Measurements from ENCODE around the gene MYOG. TPM values are rescaled to one million over a fixed set of nuclear protein-coding genes. Genes with fewer than 3 reads are reported as not detected.

Gene MYOG
- total RNA-seq, 3 donors from 2014 or later (not counting 1 experiment from before 2014, with no cell fraction given): not detected

- Histone ChIP-seq H3K4me1 (ENCODE audit: control insufficient read depth, insufficient read depth, low read length) (peaks cover 16% of the 10 kb centered on the region), H3K9me3 (ENCODE audit: control insufficient read depth, insufficient read depth, low read length) (no peaks in the 10 kb centered on the region), H3K27me3 (ENCODE audit: control insufficient read depth, insufficient read depth, low read length) (no peaks in the 10 kb centered on the region), H3K36me3 (ENCODE audit: control insufficient read depth, insufficient read depth, low read length) (no peaks in the 10 kb centered on the region), H3K4me3 (ENCODE audit: low read length) (no peak overlapping the region), H3K27ac (ENCODE audit: low read length) (no peak overlapping the region)
- DNase-seq (no peak), ATAC-seq (no peak)
- TF ChIP-seq CTCF (IDR thresholded peaks at IDR 0.05): no peak
- H3K27ac Mint-ChIP-seq: no peak overlapping the region
- no peak overlapping the region for H3K4me3 Mint-ChIP-seq
- 91% methylated on average over 6 of the region's 6 CpGs for WGBS (ENCODE audit: insufficient coverage)
- intact Hi-C loops (cut with micrococcal nuclease): no loop called here
- H3K36me3 Mint-ChIP-seq: no peaks in the 10 kb centered on the region
- H3K27me3 Mint-ChIP-seq (ENCODE audit: low read depth in 2 of 2): peaks cover 12 to 34% of the 10 kb centered on the region in 2 donors
- H3K9me3 Mint-ChIP-seq: no peaks in the 10 kb centered on the region
- peaks cover 0 to 5% of the 10 kb centered on the region in 2 donors for H3K4me1 Mint-ChIP-seq
Observed at GRCh38 chr1:203056516-203056915, 29.3 kb downstream of the MYOG start.

DNA sequence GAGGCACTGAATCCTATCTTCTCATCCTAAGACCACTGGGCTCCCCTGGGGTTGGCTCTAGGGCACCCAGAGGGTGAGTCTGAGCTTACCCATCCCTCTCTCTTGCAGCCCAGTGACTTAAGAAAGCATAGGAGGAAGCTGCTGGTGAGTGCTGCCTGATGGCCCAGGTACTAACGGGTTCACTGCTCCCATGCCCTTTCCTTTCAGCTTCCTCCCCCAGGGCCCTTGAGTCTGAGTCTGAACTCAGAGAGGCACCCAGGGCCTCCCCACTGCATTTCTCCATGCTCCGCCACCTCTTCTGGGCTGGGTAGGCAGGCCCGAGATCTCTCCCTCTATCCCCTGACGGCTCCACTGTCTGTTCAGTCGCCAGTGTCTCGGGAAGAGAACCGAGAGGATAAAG, 29.8 kb downstream of the MYOG start:
- Histone ChIP-seq H3K36me3 (ENCODE audit: control insufficient read depth, insufficient read depth, low read length) (no peaks in the 10 kb centered on the region), H3K4me1 (ENCODE audit: control insufficient read depth, insufficient read depth, low read length) (peaks cover 16% of the 10 kb centered on the region), H3K27me3 (ENCODE audit: control insufficient read depth, insufficient read depth, low read length) (no peaks in the 10 kb centered on the region), H3K27ac (ENCODE audit: low read length) (no peak overlapping the region), H3K9me3 (ENCODE audit: control insufficient read depth, insufficient read depth, low read length) (no peaks in the 10 kb centered on the region), H3K4me3 (ENCODE audit: low read length) (no peak overlapping the region)
- H3K9me3 Mint-ChIP-seq: no peaks in the 10 kb centered on the region
- intact Hi-C loops (cut with micrococcal nuclease): no loop called here
- H3K27me3 Mint-ChIP-seq (ENCODE audit: low read depth in 2 of 2): peaks cover 15 to 39% of the 10 kb centered on the region in 2 donors
- no peaks in the 10 kb centered on the region for H3K36me3 Mint-ChIP-seq
- TF ChIP-seq CTCF (IDR thresholded peaks at IDR 0.05): no peak
- 92% methylated on average over 7 of the region's 7 CpGs for WGBS (ENCODE audit: insufficient coverage)
- peaks cover 0 to 5% of the 10 kb centered on the region in 2 donors for H3K4me1 Mint-ChIP-seq
- no peak overlapping the region for H3K4me3 Mint-ChIP-seq
- no peak for ATAC-seq
- H3K27ac Mint-ChIP-seq: no peak overlapping the region
- DNase-seq: no peak

- peaks cover 16% of the 10 kb centered on the region for H3K4me1 ChIP-seq (ENCODE audit: control insufficient read depth, insufficient read depth, low read length)
- Mint-ChIP-seq H3K9me3 (no peaks in the 10 kb centered on the region), H3K4me3 (no peak overlapping the region), H3K4me1 (peaks cover 0 to 5% of the 10 kb centered on the region in 2 donors), H3K27ac (no peak overlapping the region), H3K27me3 (ENCODE audit: low read depth in 2 of 2) (peaks cover 15 to 42% of the 10 kb centered on the region in 2 donors), H3K36me3 (no peaks in the 10 kb centered on the region)
- H3K27ac ChIP-seq (ENCODE audit: low read length): no peak overlapping the region
- TF ChIP-seq CTCF (IDR thresholded peaks at IDR 0.05): no peak
- WGBS (ENCODE audit: insufficient coverage): 94% methylated on average over 24 of the region's 24 CpGs
- ATAC-seq: no peak
- no peak overlapping the region for H3K4me3 ChIP-seq (ENCODE audit: low read length)
- intact Hi-C loops (cut with micrococcal nuclease): no loop called here
- H3K9me3 ChIP-seq (ENCODE audit: control insufficient read depth, insufficient read depth, low read length): no peaks in the 10 kb centered on the region
- no peaks in the 10 kb centered on the region for H3K36me3 ChIP-seq (ENCODE audit: control insufficient read depth, insufficient read depth, low read length)
- DNase-seq: no peak
- H3K27me3 ChIP-seq (ENCODE audit: control insufficient read depth, insufficient read depth, low read length): no peaks in the 10 kb centered on the region
Observed at GRCh38 chr1:203055161-203055799, 30.5 kb downstream of the MYOG start.

GRCh38 chr1:203054642-203055041, 31.2 kb downstream of the MYOG start:
- ATAC-seq (no peak), DNase-seq (no peak)
- TF ChIP-seq CTCF (IDR thresholded peaks at IDR 0.05): no peak
- 97% methylated on average over 3 of the region's 5 CpGs for WGBS (ENCODE audit: insufficient coverage)
- Mint-ChIP-seq H3K27me3 (ENCODE audit: low read depth in 2 of 2) (peaks cover 13 to 46% of the 10 kb centered on the region in 2 donors), H3K9me3 (no peaks in the 10 kb centered on the region), H3K27ac (no peak overlapping the region), H3K4me1 (peaks cover 0 to 5% of the 10 kb centered on the region in 2 donors), H3K36me3 (no peaks in the 10 kb centered on the region), H3K4me3 (no peak overlapping the region)
- no peaks in the 10 kb centered on the region for H3K9me3 ChIP-seq (ENCODE audit: control insufficient read depth, insufficient read depth, low read length)
- no peak overlapping the region for H3K4me3 ChIP-seq (ENCODE audit: low read length)
- no peaks in the 10 kb centered on the region for H3K27me3 ChIP-seq (ENCODE audit: control insufficient read depth, insufficient read depth, low read length)
- H3K36me3 ChIP-seq (ENCODE audit: control insufficient read depth, insufficient read depth, low read length): no peaks in the 10 kb centered on the region
- intact Hi-C loops (cut with micrococcal nuclease): no loop called here
- no peak overlapping the region for H3K27ac ChIP-seq (ENCODE audit: low read length)
- H3K4me1 ChIP-seq (ENCODE audit: control insufficient read depth, insufficient read depth, low read length): peaks cover 10% of the 10 kb centered on the region

All from natural killer cell (primary cell).